Suprapubic skin (tissue), 3 donors: ENCODE data around the gene EPN2.

Source experiments
- EP300 ChIP-seq: sonication (generic); formaldehyde crosslinking; IDR thresholded peaks from one replicate; pipeline ENCODE4 v1.6.1; 2017; ENCODE audit warnings: antibody characterized with exemption
- TF ChIP-seq, protein P1 (sequence below), 2 donors: fragments of 200-600 bp in 1 of 2; fragments of 450-650 bp in 1 of 2; sonication (generic) in 1 of 2; IDR thresholded peaks; one replicate each; pipeline ENCODE4 v1.5.1; 2016 to 2019; ENCODE audit warnings: antibody characterized with exemption in 2 of 2, mild to moderate bottlenecking in 1 of 2, moderate library complexity in 1 of 2

DNA sequence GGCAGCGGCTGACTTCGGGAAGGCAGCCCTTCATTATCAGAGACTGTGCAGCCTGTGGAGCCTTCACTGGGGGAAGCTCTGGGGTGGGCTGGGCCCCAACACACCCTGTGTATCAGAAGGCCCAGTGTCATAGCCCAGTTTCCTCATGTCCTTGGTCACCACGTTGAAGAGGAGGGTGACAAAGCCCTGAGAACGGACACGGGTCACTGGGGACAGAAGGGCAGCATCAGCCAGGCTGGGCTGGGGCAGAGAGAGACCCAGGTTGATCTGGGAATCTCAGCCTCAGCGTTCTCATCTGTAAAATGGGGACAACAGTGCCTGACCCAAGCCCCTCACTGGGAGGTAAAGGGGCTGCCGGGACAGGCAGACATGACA is 106.1 kb downstream of the EPN2 start:
- TF ChIP-seq, protein P1, sequence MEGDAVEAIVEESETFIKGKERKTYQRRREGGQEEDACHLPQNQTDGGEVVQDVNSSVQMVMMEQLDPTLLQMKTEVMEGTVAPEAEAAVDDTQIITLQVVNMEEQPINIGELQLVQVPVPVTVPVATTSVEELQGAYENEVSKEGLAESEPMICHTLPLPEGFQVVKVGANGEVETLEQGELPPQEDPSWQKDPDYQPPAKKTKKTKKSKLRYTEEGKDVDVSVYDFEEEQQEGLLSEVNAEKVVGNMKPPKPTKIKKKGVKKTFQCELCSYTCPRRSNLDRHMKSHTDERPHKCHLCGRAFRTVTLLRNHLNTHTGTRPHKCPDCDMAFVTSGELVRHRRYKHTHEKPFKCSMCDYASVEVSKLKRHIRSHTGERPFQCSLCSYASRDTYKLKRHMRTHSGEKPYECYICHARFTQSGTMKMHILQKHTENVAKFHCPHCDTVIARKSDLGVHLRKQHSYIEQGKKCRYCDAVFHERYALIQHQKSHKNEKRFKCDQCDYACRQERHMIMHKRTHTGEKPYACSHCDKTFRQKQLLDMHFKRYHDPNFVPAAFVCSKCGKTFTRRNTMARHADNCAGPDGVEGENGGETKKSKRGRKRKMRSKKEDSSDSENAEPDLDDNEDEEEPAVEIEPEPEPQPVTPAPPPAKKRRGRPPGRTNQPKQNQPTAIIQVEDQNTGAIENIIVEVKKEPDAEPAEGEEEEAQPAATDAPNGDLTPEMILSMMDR (IDR thresholded peaks at IDR 0.05): no peak
- TF ChIP-seq EP300: no peak
